ENCODE data around the gene IL4R.

- TF ChIP-seq CTCF (IDR thresholded peaks at IDR 0.05; ENCODE audit: control extremely low read depth in 1 of 3, insufficient read depth in 1 of 3, low read depth in 1 of 3, low read length in 3 of 3) (no peak), POLR2A (IDR thresholded peaks at IDR 0.05; ENCODE audit: control extremely low read depth in 1 of 2, low read depth in 2 of 2, low read length in 2 of 2) (no peak), GTF2F1 (IDR thresholded peaks at IDR 0.05; ENCODE audit: borderline replicate concordance, low read depth, low read length) (no peak), ATF2 (IDR thresholded peaks at IDR 0.05; ENCODE audit: low read length) (no peak)
Measured at GRCh38 chr16:27345201-27345600, 31.4 kb downstream of the IL4R start.

All from H1 (cell line).